GM23338 (cell line): ENCODE measurements around the gene CCNB1. TPM values are rescaled to one million over a fixed set of nuclear protein-coding genes. Genes with fewer than 3 reads are reported as not detected.

Source experiments
- ATAC-seq: fragments of 200-7000 bp; cut with Tn5 transposase; 3 replicates; pipeline ENCODE4 v1.9.1; 2020
- DNase-seq: peaks from one replicate; pipeline ENCODE4 v3.0.0-alpha.2; 2015; ENCODE audit warnings: low spot score
- H2AFZ ChIP-seq: fragments of 200-600 bp; sonication (generic); 2 replicates; pipeline ENCODE4 v1.8.0; 2016; ENCODE audit warnings: antibody characterized with exemption, mild to moderate bottlenecking, moderate library complexity
- H3F3A ChIP-seq: fragments of 200-600 bp; sonication (generic); replicated peaks from 2 replicates; pipeline ENCODE4 v1.8.0; 2017; ENCODE audit warnings: antibody characterized with exemption, mixed run types, low read depth
- H3K27ac ChIP-seq: fragments of 200-600 bp; sonication (generic); 2 replicates; pipeline ENCODE4 v1.6.1; 2016; ENCODE audit warnings: low read depth
- H3K27me3 ChIP-seq: fragments of 200-600 bp; sonication (generic); 2 replicates; pipeline ENCODE4 v1.8.0; 2016; ENCODE audit warnings: mild to moderate bottlenecking, mixed run types, moderate library complexity; ENCODE audit not compliant: insufficient read depth
- H3K36me3 ChIP-seq: fragments of 200-600 bp; sonication (generic); 2 replicates; pipeline ENCODE4 v1.8.0; 2016; ENCODE audit warnings: mild to moderate bottlenecking; ENCODE audit not compliant: insufficient read depth
- H3K4me1 ChIP-seq: fragments of 200-600 bp; sonication (generic); 2 replicates; pipeline ENCODE4 v1.8.0; 2016; ENCODE audit warnings: mild to moderate bottlenecking, moderate library complexity; ENCODE audit not compliant: insufficient read depth
- H3K4me2 ChIP-seq: fragments of 200-600 bp; sonication (generic); 2 replicates; pipeline ENCODE4 v1.7.1; 2017; ENCODE audit warnings: mixed run types
- H3K4me3 ChIP-seq: fragments of 200-600 bp; sonication (generic); 2 replicates; pipeline ENCODE4 v1.6.1; 2016; ENCODE audit warnings: mixed run types
- H3K79me2 ChIP-seq: fragments of 200-600 bp; sonication (generic); replicated peaks from 2 replicates; pipeline ENCODE4 v1.8.0; 2017; ENCODE audit warnings: mild to moderate bottlenecking; ENCODE audit not compliant: insufficient read depth
- H3K9me2 ChIP-seq: fragments of 200-600 bp; sonication (generic); 2 replicates; pipeline ENCODE4 v1.8.0; 2017; ENCODE audit not compliant: insufficient read depth
- H4K20me1 ChIP-seq: fragments of 200-600 bp; sonication (generic); replicated peaks from 2 replicates; pipeline ENCODE4 v1.8.0; 2017; ENCODE audit warnings: mild to moderate bottlenecking; ENCODE audit not compliant: insufficient read depth
- H3K27ac Mint-ChIP-seq: 2 replicates; pipeline ENCODE4 v1.8.0; 2020; ENCODE audit warnings: inconsistent platforms, mild to moderate bottlenecking, moderate library complexity, mixed read lengths
- H3K27me3 Mint-ChIP-seq: 3 replicates; pipeline ENCODE4 v1.8.0; 2022; ENCODE audit warnings: low read depth, mild to moderate bottlenecking, moderate library complexity, mixed read lengths, inconsistent platforms; ENCODE audit not compliant: insufficient read depth, poor library complexity
- H3K36me3 Mint-ChIP-seq: 3 replicates; pipeline ENCODE4 v1.8.0; 2021; ENCODE audit warnings: low read depth, mild to moderate bottlenecking, inconsistent platforms, moderate library complexity, mixed read lengths
- H3K4me1 Mint-ChIP-seq: 3 replicates; pipeline ENCODE4 v1.8.0; 2020; ENCODE audit warnings: mild to moderate bottlenecking, inconsistent platforms, mixed read lengths
- H3K4me3 Mint-ChIP-seq: 3 replicates; pipeline ENCODE4 v1.8.0; 2021; ENCODE audit warnings: moderate library complexity, mild to moderate bottlenecking, inconsistent platforms, mixed read lengths
- H3K9me3 Mint-ChIP-seq: 3 replicates; pipeline ENCODE4 v1.8.0; 2020; ENCODE audit warnings: moderate library complexity, mild to moderate bottlenecking, inconsistent platforms, mixed read lengths
- CREB1 ChIP-seq: fragments of 250-450 bp; sonication (Bioruptor Pico); IDR thresholded peaks from 2 replicates; pipeline ENCODE4 v1.5.0; 2020; ENCODE audit warnings: low read depth, mild to moderate bottlenecking, moderate library complexity
- CTCF ChIP-seq, 2 experiments: fragments of 200-600 bp in 1 of 2; sonication (generic) in 1 of 2; conservative IDR thresholded peaks; 2 replicates each; pipeline versions ENCODE4 v1.5.1 to v1.6.1; 2016 to 2017; ENCODE audit warnings: antibody characterized with exemption in 2 of 2, low read depth in 2 of 2, mild to moderate bottlenecking in 2 of 2, moderate library complexity in 1 of 2
- ETS1 ChIP-seq: IDR thresholded peaks from 2 replicates; pipeline ENCODE4 v1.6.1; 2016; ENCODE audit warnings: antibody characterized with exemption
- EZH2 ChIP-seq: fragments of 200-600 bp; sonication (generic); IDR thresholded peaks from one replicate; pipeline ENCODE4 v1.8.0; 2017; ENCODE audit warnings: antibody characterized with exemption, mild to moderate bottlenecking, low read depth; ENCODE audit not compliant: unreplicated experiment
- EZH2phosphoT487 ChIP-seq: fragments of 200-600 bp; sonication (generic); IDR thresholded peaks from one replicate; pipeline ENCODE4 v1.8.1; 2018; ENCODE audit warnings: antibody characterized with exemption; ENCODE audit not compliant: unreplicated experiment
- JUNB ChIP-seq: IDR thresholded peaks from one replicate; pipeline ENCODE4 v1.6.1; 2016; ENCODE audit warnings: antibody characterized with exemption; ENCODE audit not compliant: unreplicated experiment
- NANOG ChIP-seq: IDR thresholded peaks from 2 replicates; pipeline ENCODE4 v1.6.1; 2016; ENCODE audit warnings: antibody characterized with exemption, borderline replicate concordance
- POLR2AphosphoS5 ChIP-seq: IDR thresholded peaks from 2 replicates; pipeline ENCODE4 v1.6.1; 2016; ENCODE audit warnings: antibody characterized with exemption, low read depth
- REST ChIP-seq: IDR thresholded peaks from one replicate; pipeline ENCODE4 v1.6.1; 2018; ENCODE audit warnings: antibody characterized with exemption; ENCODE audit not compliant: unreplicated experiment
- STAT1 ChIP-seq: IDR thresholded peaks from one replicate; pipeline ENCODE4 v1.6.1; 2016; ENCODE audit warnings: antibody characterized with exemption; ENCODE audit not compliant: unreplicated experiment
- ZNF114 ChIP-seq: fragments of 250-450 bp; sonication (Bioruptor Pico); IDR thresholded peaks from 2 replicates; pipeline ENCODE4 v1.5.0; 2020; ENCODE audit warnings: mild to moderate bottlenecking, moderate library complexity
- ZNF331 ChIP-seq: fragments of 250-450 bp; sonication (Bioruptor Pico); IDR thresholded peaks from 2 replicates; pipeline ENCODE4 v1.5.0; 2020; ENCODE audit warnings: low read depth, mild to moderate bottlenecking, moderate library complexity
- ZNF462 ChIP-seq: fragments of 250-450 bp; sonication (Bioruptor Pico); IDR thresholded peaks from 2 replicates; pipeline ENCODE4 v1.5.0; 2020; ENCODE audit warnings: mild to moderate bottlenecking, moderate library complexity
- polyA plus RNA-seq: library from polyadenylated mRNA; unstranded; fragments of >200 nt; fragmentation: Nextera tagmentation; extraction: Ambion mirVana; gene quantifications from 2 replicates; pipeline ENCODE4 v1.2.1, GENCODE V29; 2016
- total RNA-seq: library from RNA; depleted of rRNA; stranded (reverse); fragments of >200 nt; shearing (Covaris generic); gene quantifications from 2 replicates; pipeline ENCODE4 v1.2.3, GENCODE V29; 2014

Gene CCNB1
- total and polyA plus RNA-seq, 2 experiments from 2014 or later, result 273 to 400 TPM

GRCh38 chr5:69189162-69190086 lies 22.5 kb downstream of the CCNB1 start, which contains the start of gene CENPH:
CENPH (plus strand) TSS chr5:69189583; CDS start chr5:69189635, 52 bp downstream.
- ATAC-seq, result peak; percentile 95
- H3K4me1 ChIP-seq, result no peaks in the 10 kb centered on the region
- peak; percentile 96 for DNase-seq
- no peaks in the 10 kb centered on the region; the same call in 1 of the 3 replicates for H3K4me1 Mint-ChIP-seq
- H3K27me3 Mint-ChIP-seq, result peaks cover 10% of the 10 kb centered on the region
- peak within 1 kb of the TSS; percentile 99 for H3K27ac Mint-ChIP-seq
- peak within 1 kb of the TSS; percentile 94 for H3K27ac ChIP-seq
- no peaks in the 10 kb centered on the region for H3K9me2 ChIP-seq
- peaks cover 25% of the 10 kb centered on the region; the same call in 1 of the 2 replicates for H3K36me3 ChIP-seq
- peak within 1 kb of the TSS; percentile 98 for H3K4me3 Mint-ChIP-seq
- TF ChIP-seq EZH2, result no peak
- no peak for TF ChIP-seq JUNB
- TF ChIP-seq NANOG, result no peak
- TF ChIP-seq STAT1, result no peak
- TF ChIP-seq ZNF331 (CRISPR knock-in tag), result no peak
- TF ChIP-seq CREB1 (CRISPR knock-in tag), result no peak
- 0 out of 2 replicates have a peak, but pooled peaks have one; percentile 31 for TF ChIP-seq ZNF114 (CRISPR knock-in tag)
- TF ChIP-seq POLR2AphosphoS5, result peak; percentile 91
- no peak for TF ChIP-seq REST
- TF ChIP-seq EZH2phosphoT487, result no peak
- TF ChIP-seq ZNF462 (CRISPR knock-in tag), result no peak
- TF ChIP-seq ETS1, result 0 out of 2 replicates have a peak, but pooled peaks have one; percentile 33
- no peak for TF ChIP-seq CTCF (conservative IDR thresholded peaks at IDR 0.05; ENCODE audit: low read depth in 2 of 2)
- H3K4me2 ChIP-seq, result peak within 1 kb of the TSS; percentile 82
- H3K4me3 ChIP-seq, result peak within 1 kb of the TSS; percentile 66
- H3K79me2 ChIP-seq, result peaks cover 11% of the 10 kb centered on the region; the same call in 1 of the 2 replicates
- H3F3A ChIP-seq, result no peaks in the 10 kb centered on the region
- H4K20me1 ChIP-seq, result no peaks in the 10 kb centered on the region
- H3K9me3 Mint-ChIP-seq, result no peaks in the 10 kb centered on the region; the same call in 2 of the 3 replicates
- H3K36me3 Mint-ChIP-seq, result peaks cover 23% of the 10 kb centered on the region
- no peaks in the 10 kb centered on the region for H3K27me3 ChIP-seq
- H2AFZ ChIP-seq, result peak within 1 kb of the TSS; percentile 74
